ENCODE results near the gene COMTD1. TPM values are rescaled to one million over a fixed set of nuclear protein-coding genes. Genes with fewer than 3 reads are reported as not detected.
"Not testable (repeated sequence)": the region's sequence is repeated elsewhere in the genome, so short reads cannot be mapped to it uniquely, and the experiment has no call there.

Gene COMTD1
- total and polyA plus RNA-seq, 2 donors (not counting 1 experiment from before 2014, with no cell fraction given): 14.5 to 23.8 TPM

DNA sequence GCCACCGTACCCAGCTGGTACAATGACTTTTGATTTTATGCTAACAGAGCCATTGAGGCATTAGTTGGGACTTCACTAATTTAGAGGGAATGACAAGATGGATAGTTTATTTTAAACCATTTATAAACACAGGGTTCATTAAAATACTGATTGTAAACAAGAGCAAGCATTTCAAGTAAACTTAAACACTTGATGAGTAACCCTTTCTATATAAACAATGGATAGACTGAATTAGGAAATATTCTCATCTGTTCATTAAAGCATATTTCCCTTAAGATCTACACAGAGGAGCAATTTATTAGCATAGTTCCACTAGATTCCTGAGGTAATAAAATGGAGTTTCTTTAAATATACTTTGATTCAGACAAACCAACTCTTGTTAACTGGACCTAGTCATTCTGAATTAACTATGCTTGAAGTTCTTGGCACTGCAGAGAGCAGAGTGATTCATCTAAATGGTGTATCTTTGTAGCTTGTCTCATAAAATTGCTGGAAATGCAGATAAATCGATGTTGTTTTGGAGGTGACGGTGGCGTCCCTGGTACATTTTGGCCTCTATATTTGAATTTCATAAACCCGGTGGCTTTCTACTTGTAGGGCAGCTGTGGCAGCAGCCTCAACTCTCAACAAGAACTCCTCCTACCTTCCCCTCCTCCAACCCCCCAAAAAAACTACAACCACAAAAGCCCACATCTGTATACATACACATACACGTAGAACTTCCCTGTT, 40.6 kb downstream of the COMTD1 start:
- H3K9me3 ChIP-seq (ENCODE audit: control extremely low read depth in 1 of 3, control insufficient read depth in 2 of 3, insufficient read depth in 1 of 3, low read length in 2 of 3): no peaks in the 10 kb centered on the region
- H3K9me3 Mint-ChIP-seq (ENCODE audit: insufficient read depth): no peaks in the 10 kb centered on the region
- H3K9ac ChIP-seq (ENCODE audit: low read length): no peak overlapping the region
- H3K27ac Mint-ChIP-seq: no peak overlapping the region
- no peaks in the 10 kb centered on the region for H3K27me3 Mint-ChIP-seq
- CTCF ChIA-PET: interaction anchor here (0.9 to 1.4 kb wide), 2 partner anchors 14 to 40 kb away, joined by 3 to 4 read pairs; partner anchors contain the start of gene COMTD1
- H3K4me1 Mint-ChIP-seq: no peaks in the 10 kb centered on the region
- H3K27me3 ChIP-seq (replicated peaks in 1 of 4; ENCODE audit: control extremely low read depth in 1 of 4, control insufficient read depth in 3 of 4, insufficient read depth in 4 of 4, low read length in 3 of 4): no peaks in the 10 kb centered on the region
- no peak overlapping the region for H3K4me2 ChIP-seq (replicated peaks; ENCODE audit: low read depth, low read length, poor library complexity, severe bottlenecking)
- no peaks in the 10 kb centered on the region for H4K20me1 ChIP-seq (ENCODE audit: control insufficient read depth, insufficient read depth, low read length, poor library complexity, severe bottlenecking)
- H2AFZ ChIP-seq (ENCODE audit: insufficient read depth, low read depth, low read length, poor library complexity, severe bottlenecking): no peak overlapping the region
- H3K27ac ChIP-seq (ENCODE audit: low read length in 2 of 2): no peak overlapping the region
- no peaks in the 10 kb centered on the region for H3K4me1 ChIP-seq (ENCODE audit: control insufficient read depth in 2 of 2, insufficient read depth in 2 of 2, low read length in 2 of 2)
- H3K4me3 Mint-ChIP-seq: no peak overlapping the region
- H3K36me3 ChIP-seq (replicated peaks in 1 of 2; ENCODE audit: control extremely low read depth in 1 of 2, control insufficient read depth in 1 of 2, extremely low read depth in 1 of 2, insufficient read depth in 2 of 2, low read length in 1 of 2): peaks cover 0 to 2% of the 10 kb centered on the region in 2 experiments
- POLR2A ChIA-PET: no interaction called here
- intact Hi-C loops (cut with micrococcal nuclease): no loop called here
- no peak for DNase-seq
- H3K4me3 ChIP-seq (ENCODE audit: control extremely low read depth in 1 of 5, extremely low read depth in 1 of 5, insufficient read depth in 1 of 5, low read depth in 2 of 5, low read length in 4 of 5): no peak overlapping the region
- TF ChIP-seq EZH2 (IDR thresholded peaks at IDR 0.05; ENCODE audit: borderline replicate concordance, insufficient read depth, low read depth, low read length, poor library complexity, severe bottlenecking): no peak
- TF ChIP-seq, protein P1, sequence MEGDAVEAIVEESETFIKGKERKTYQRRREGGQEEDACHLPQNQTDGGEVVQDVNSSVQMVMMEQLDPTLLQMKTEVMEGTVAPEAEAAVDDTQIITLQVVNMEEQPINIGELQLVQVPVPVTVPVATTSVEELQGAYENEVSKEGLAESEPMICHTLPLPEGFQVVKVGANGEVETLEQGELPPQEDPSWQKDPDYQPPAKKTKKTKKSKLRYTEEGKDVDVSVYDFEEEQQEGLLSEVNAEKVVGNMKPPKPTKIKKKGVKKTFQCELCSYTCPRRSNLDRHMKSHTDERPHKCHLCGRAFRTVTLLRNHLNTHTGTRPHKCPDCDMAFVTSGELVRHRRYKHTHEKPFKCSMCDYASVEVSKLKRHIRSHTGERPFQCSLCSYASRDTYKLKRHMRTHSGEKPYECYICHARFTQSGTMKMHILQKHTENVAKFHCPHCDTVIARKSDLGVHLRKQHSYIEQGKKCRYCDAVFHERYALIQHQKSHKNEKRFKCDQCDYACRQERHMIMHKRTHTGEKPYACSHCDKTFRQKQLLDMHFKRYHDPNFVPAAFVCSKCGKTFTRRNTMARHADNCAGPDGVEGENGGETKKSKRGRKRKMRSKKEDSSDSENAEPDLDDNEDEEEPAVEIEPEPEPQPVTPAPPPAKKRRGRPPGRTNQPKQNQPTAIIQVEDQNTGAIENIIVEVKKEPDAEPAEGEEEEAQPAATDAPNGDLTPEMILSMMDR (IDR thresholded peaks at IDR 0.05): no peak
- no peak for ATAC-seq (ENCODE audit: low read depth)
- 100% methylated on average over 4 of the region's 6 CpGs for WGBS (ENCODE audit: insufficient coverage)
- H3K79me2 ChIP-seq (ENCODE audit: control insufficient read depth, insufficient read depth, low read length): no peaks in the 10 kb centered on the region

DNA sequence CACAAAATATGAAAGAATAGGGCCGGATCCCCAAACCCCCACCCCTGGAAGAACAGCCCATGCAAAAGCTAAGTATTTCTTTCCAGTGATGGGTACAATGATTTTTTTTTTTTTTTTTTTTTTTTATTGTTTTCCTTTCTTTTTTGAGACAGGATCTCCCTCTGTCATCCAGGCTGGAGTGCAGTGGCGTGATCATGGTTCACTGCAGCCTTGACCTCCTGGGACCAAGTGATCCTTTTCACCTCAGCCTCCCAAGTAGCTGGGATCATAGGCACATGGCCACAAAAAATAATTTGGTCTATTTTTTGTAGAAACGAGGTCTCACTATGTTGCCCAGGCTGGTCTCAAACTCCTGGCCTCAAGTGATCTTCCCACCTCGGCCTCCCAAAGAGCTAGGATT, 41.1 kb downstream of the COMTD1 start:
- H3K27ac Mint-ChIP-seq; H3K36me3 ChIP-seq (replicated peaks in 1 of 2; ENCODE audit: control extremely low read depth in 1 of 2, control insufficient read depth in 1 of 2, extremely low read depth in 1 of 2, insufficient read depth in 2 of 2, low read length in 1 of 2); H3K27me3 ChIP-seq (replicated peaks in 1 of 4; ENCODE audit: control extremely low read depth in 1 of 4, control insufficient read depth in 3 of 4, insufficient read depth in 4 of 4, low read length in 3 of 4); H2AFZ ChIP-seq (ENCODE audit: insufficient read depth, low read depth, low read length, poor library complexity, severe bottlenecking); H3K4me3 Mint-ChIP-seq; H3K4me1 ChIP-seq (ENCODE audit: control insufficient read depth in 2 of 2, insufficient read depth in 2 of 2, low read length in 2 of 2); ATAC-seq (ENCODE audit: low read depth); H3K9me3 Mint-ChIP-seq (ENCODE audit: insufficient read depth); H3K4me2 ChIP-seq (replicated peaks; ENCODE audit: low read depth, low read length, poor library complexity, severe bottlenecking); H3K4me3 ChIP-seq (ENCODE audit: control extremely low read depth in 1 of 5, extremely low read depth in 1 of 5, insufficient read depth in 1 of 5, low read depth in 2 of 5, low read length in 4 of 5); H3K9me3 ChIP-seq (ENCODE audit: control extremely low read depth in 1 of 3, control insufficient read depth in 2 of 3, insufficient read depth in 1 of 3, low read length in 2 of 3); H3K27me3 Mint-ChIP-seq; H3K79me2 ChIP-seq (ENCODE audit: control insufficient read depth, insufficient read depth, low read length); intact Hi-C loops (cut with micrococcal nuclease); H3K9ac ChIP-seq (ENCODE audit: low read length); DNase-seq; POLR2A ChIA-PET; H3K27ac ChIP-seq (ENCODE audit: low read length in 2 of 2); H3K4me1 Mint-ChIP-seq; H4K20me1 ChIP-seq (ENCODE audit: control insufficient read depth, insufficient read depth, low read length, poor library complexity, severe bottlenecking): not testable (repeated sequence)
- WGBS (ENCODE audit: insufficient coverage): 100% methylated on average over 3 of the region's 4 CpGs
- CTCF ChIA-PET: interaction anchor here (0.9 kb wide), 1 partner anchor 41 kb away, joined by 3 read pairs; the partner anchor contains the start of gene COMTD1

Data from B cell (primary cell).